HL-60 (cell line): Measurements from ENCODE around the gene EVA1C.

Experiments used
- CTCF ChIP-seq: IDR thresholded peaks from one replicate; pipeline ENCODE4 v1.5.1; 2011; ENCODE audit warnings: low read length, control low read depth, inconsistent platforms; ENCODE audit not compliant: insufficient read depth
- POLR2AphosphoS5 ChIP-seq: IDR thresholded peaks from 2 replicates; pipeline ENCODE4 v1.6.1; 2012; ENCODE audit warnings: low read depth
- TF ChIP-seq, protein P1 (sequence below): IDR thresholded peaks from 2 replicates; pipeline ENCODE4 v1.6.1; 2012; ENCODE audit warnings: low read depth; ENCODE audit not compliant: insufficient replicate concordance

DNA sequence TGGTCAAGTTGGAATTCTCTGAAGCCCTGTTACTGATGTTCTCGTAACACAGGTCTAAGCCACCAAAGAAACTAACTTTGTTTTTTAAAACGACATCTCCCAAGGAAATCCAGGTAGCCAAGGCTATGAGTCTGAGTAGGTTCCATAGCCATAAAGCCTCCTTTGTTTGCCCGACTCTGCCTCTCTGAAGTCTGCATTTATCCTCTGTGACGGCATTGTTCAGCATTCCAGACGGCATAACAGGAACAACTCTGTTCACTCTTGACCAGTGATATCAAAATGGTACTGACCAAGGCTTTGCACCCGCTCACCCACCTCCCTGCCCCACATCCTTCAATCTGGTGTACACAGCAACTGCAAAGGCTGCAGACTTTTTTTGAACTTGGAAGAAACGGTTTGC, 34.5 kb upstream of the EVA1C start:
- TF ChIP-seq CTCF = no peak
- no peak for TF ChIP-seq POLR2AphosphoS5
- TF ChIP-seq, protein P1, sequence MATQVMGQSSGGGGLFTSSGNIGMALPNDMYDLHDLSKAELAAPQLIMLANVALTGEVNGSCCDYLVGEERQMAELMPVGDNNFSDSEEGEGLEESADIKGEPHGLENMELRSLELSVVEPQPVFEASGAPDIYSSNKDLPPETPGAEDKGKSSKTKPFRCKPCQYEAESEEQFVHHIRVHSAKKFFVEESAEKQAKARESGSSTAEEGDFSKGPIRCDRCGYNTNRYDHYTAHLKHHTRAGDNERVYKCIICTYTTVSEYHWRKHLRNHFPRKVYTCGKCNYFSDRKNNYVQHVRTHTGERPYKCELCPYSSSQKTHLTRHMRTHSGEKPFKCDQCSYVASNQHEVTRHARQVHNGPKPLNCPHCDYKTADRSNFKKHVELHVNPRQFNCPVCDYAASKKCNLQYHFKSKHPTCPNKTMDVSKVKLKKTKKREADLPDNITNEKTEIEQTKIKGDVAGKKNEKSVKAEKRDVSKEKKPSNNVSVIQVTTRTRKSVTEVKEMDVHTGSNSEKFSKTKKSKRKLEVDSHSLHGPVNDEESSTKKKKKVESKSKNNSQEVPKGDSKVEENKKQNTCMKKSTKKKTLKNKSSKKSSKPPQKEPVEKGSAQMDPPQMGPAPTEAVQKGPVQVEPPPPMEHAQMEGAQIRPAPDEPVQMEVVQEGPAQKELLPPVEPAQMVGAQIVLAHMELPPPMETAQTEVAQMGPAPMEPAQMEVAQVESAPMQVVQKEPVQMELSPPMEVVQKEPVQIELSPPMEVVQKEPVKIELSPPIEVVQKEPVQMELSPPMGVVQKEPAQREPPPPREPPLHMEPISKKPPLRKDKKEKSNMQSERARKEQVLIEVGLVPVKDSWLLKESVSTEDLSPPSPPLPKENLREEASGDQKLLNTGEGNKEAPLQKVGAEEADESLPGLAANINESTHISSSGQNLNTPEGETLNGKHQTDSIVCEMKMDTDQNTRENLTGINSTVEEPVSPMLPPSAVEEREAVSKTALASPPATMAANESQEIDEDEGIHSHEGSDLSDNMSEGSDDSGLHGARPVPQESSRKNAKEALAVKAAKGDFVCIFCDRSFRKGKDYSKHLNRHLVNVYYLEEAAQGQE = no peak
